PC-9 (cell line): Measurements from ENCODE around the gene LMO2. TPM values are rescaled to one million over a fixed set of nuclear protein-coding genes. Genes with fewer than 3 reads are reported as not detected.

Experiments used
- BruUV-seq: library from RNA; stranded (reverse); fragments of 400-500 nt; replicated peaks from 2 replicates; lab custom pipeline; 2021; lab: Mats Ljungman, UMichigan
- CTCF ChIA-PET: fragments of 300-600 bp; sonication (Branson Sonifier 250); formaldehyde crosslinking; loops from one replicate; lab custom pipeline; 2022; ENCODE audit warnings: antibody characterized with exemption; lab: Charles Lee
- POLR2A ChIA-PET: fragments of 300-600 bp; sonication (Branson Sonifier 250); formaldehyde crosslinking; loops from one replicate; lab custom pipeline; 2022; ENCODE audit warnings: antibody characterized with exemption; ENCODE audit not compliant: unreplicated experiment; lab: Charles Lee
- DNase-seq, 2 experiments: peaks; one replicate each; pipeline versions ENCODE4 v3.0.0 to v3.0.0-alpha.2; 2015 to 2022; ENCODE audit warnings: mixed read lengths in 1 of 2
- H2AFZ ChIP-seq: fragments of 200-600 bp; sonication (generic); 2 replicates; pipeline ENCODE4 v1.8.1; 2017; ENCODE audit warnings: antibody characterized with exemption
- H3F3A ChIP-seq: fragments of 200-600 bp; sonication (generic); 2 replicates; pipeline ENCODE4 v1.8.1; 2017; ENCODE audit warnings: antibody characterized with exemption, mild to moderate bottlenecking, low read depth; ENCODE audit not compliant: insufficient read depth
- H3K27ac ChIP-seq: fragments of 200-600 bp; sonication (generic); 2 replicates; pipeline ENCODE4 v1.6.1; 2016; ENCODE audit warnings: mixed run types
- H3K27me3 ChIP-seq: fragments of 200-600 bp; sonication (generic); 2 replicates; pipeline ENCODE4 v1.6.1; 2016; ENCODE audit warnings: low read depth, mixed run types; ENCODE audit not compliant: insufficient read depth
- H3K36me3 ChIP-seq: fragments of 200-600 bp; sonication (generic); 2 replicates; pipeline ENCODE4 v1.6.1; 2016; ENCODE audit warnings: low read depth, mixed run types
- H3K4me1 ChIP-seq: fragments of 200-600 bp; sonication (generic); replicated peaks from 2 replicates; pipeline ENCODE4 v1.6.1; 2016; ENCODE audit warnings: mixed run types; ENCODE audit not compliant: insufficient read depth
- H3K4me2 ChIP-seq: fragments of 200-600 bp; sonication (generic); 2 replicates; pipeline ENCODE4 v1.6.1; 2017; ENCODE audit warnings: mixed run types
- H3K4me3 ChIP-seq: fragments of 200-600 bp; sonication (generic); 2 replicates; pipeline ENCODE4 v1.6.1; 2016; ENCODE audit warnings: mixed run types
- H3K79me2 ChIP-seq: fragments of 200-600 bp; sonication (generic); 2 replicates; pipeline ENCODE4 v1.6.1; 2017; ENCODE audit warnings: low read depth, mixed run types
- H3K9me2 ChIP-seq: fragments of 200-600 bp; sonication (generic); 2 replicates; pipeline ENCODE4 v1.8.1; 2017; ENCODE audit warnings: mild to moderate bottlenecking; ENCODE audit not compliant: insufficient read depth
- H3K9me3 ChIP-seq: fragments of 200-600 bp; sonication (generic); 2 replicates; pipeline ENCODE4 v1.8.1; 2016; ENCODE audit warnings: low read depth; ENCODE audit not compliant: insufficient read depth
- H4K20me1 ChIP-seq: fragments of 200-600 bp; sonication (generic); 2 replicates; pipeline ENCODE4 v1.8.1; 2017; ENCODE audit not compliant: insufficient read depth
- EZH2 ChIP-seq: fragments of 200-600 bp; sonication (generic); IDR thresholded peaks from 2 replicates; pipeline ENCODE4 v1.8.0; 2017; ENCODE audit warnings: antibody characterized with exemption, low read depth
- intact Hi-C: fragments of 100-400 bp; cut with micrococcal nuclease; formaldehyde crosslinking; loops from one replicate; pipeline ENCODE4 v1.10.0; 2022; ENCODE audit not compliant: unreplicated experiment
- total RNA-seq: library from RNA; stranded (reverse); gene quantifications from 2 replicates; pipeline ENCODE4 v1.2.3, GENCODE V29; 2021
- TF ChIP-seq, protein P1 (sequence below): fragments of 200-600 bp; sonication (generic); conservative IDR thresholded peaks from 2 replicates; pipeline ENCODE4 v1.6.1; 2017; ENCODE audit warnings: mixed run types, antibody characterized with exemption, mild to moderate bottlenecking, moderate library complexity

LMO2 gene
- total RNA-seq, 1 experiment from 2014 or later = 0.28 TPM

DNA sequence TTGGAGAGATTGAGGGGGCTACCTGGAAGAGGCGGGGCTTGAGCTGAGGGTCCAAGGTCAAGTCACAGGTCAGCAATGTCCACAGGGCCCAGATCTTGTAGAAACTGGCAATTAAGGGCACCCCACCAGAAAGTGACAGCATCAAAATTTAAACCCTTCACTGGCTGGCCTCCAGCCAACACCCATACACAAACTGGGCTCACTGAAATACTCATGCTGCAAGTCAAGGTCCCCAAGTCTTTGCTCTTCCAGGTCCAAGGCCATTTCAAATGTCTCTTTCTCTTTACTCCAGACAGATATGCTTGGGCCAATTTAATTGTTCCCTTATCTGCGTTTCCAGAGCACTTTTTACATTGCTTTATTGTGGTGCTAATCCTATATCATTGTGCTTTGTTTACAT is 36.4 kb downstream of the LMO2 start:
- Histone ChIP-seq H3K27me3 (peaks cover 20% of the 10 kb centered on the region; the same call in 1 of the 2 replicates), H4K20me1 (no peaks in the 10 kb centered on the region), H3K9me3 (no peaks in the 10 kb centered on the region), H3F3A (no peaks in the 10 kb centered on the region), H3K79me2 (no peaks in the 10 kb centered on the region), H3K4me2 (no peak overlapping the region), H2AFZ (no peak overlapping the region), H3K9me2 (no peaks in the 10 kb centered on the region), H3K4me3 (no peak overlapping the region), H3K27ac (no peak overlapping the region), H3K36me3 (no peaks in the 10 kb centered on the region), H3K4me1 (no peaks in the 10 kb centered on the region)
- CTCF ChIA-PET = no interaction called here
- TF ChIP-seq, protein P1, sequence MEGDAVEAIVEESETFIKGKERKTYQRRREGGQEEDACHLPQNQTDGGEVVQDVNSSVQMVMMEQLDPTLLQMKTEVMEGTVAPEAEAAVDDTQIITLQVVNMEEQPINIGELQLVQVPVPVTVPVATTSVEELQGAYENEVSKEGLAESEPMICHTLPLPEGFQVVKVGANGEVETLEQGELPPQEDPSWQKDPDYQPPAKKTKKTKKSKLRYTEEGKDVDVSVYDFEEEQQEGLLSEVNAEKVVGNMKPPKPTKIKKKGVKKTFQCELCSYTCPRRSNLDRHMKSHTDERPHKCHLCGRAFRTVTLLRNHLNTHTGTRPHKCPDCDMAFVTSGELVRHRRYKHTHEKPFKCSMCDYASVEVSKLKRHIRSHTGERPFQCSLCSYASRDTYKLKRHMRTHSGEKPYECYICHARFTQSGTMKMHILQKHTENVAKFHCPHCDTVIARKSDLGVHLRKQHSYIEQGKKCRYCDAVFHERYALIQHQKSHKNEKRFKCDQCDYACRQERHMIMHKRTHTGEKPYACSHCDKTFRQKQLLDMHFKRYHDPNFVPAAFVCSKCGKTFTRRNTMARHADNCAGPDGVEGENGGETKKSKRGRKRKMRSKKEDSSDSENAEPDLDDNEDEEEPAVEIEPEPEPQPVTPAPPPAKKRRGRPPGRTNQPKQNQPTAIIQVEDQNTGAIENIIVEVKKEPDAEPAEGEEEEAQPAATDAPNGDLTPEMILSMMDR = no peak
- no peak for TF ChIP-seq EZH2
- POLR2A ChIA-PET = no interaction called here
- DNase-seq = no peak
- intact Hi-C loops = loop anchor here (5.0 kb wide), 1 partner anchor 237 kb away; no protein-coding TSS in a partner anchor
- no TSS peak for BruUV-seq

DNA sequence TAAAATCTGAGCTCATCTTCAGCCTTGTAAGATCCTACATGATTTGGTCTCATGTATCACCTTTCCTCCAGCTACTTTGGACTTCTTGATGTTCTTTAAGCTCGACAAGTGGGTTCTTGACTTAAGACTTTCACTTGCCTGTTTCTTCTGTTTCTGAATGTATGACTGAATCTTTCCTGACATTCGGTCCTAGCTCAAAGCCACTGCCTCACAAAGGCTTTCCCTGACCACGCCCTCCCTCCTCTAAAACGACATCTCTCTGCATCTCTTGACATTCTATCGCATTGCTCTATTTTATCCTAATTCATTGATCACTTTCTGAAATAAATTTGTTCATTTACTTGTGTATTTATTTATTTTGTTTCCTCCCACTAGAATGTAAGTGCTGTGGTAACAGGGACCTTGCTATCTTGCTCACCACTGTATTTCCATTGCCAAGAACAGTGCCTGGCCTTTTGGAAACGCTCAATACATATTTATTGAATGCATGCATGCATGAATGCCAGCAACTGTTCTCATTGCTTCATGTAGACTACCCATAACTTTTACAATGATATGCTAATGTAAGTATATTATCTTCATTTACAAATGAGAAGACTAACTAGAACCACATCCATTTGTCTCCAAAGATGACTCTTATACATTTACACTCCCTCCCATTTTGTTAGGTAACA is 43.0 kb downstream of the LMO2 start:
- H3K27me3 ChIP-seq = 0 out of 2 replicates have a peak, but pooled peaks cover 13% of the 10 kb centered on the region

DNA sequence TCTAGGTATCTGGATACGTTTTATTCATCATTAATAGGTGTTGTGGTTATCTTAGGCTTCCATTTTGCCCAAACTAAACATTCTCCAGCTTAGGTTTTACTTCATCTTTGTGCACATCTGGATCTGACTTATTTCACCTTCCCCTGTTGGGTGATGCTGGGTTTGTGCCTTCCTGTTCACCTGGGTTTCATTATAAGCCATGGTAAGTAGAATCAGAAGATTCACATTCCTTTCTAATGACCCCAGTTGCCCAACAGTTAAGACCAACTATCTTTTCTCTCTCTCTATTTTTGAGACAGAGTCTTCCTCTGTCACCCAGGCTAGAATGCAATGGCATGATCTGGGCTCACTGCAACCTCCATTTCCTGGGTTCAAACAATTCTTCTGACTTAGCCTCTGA is 44.6 kb downstream of the LMO2 start:
- Histone ChIP-seq H3K9me3 (no peaks in the 10 kb centered on the region), H3K4me1 (no peaks in the 10 kb centered on the region), H3K36me3 (no peaks in the 10 kb centered on the region), H2AFZ (no peak overlapping the region), H3F3A (no peaks in the 10 kb centered on the region), H4K20me1 (no peaks in the 10 kb centered on the region), H3K4me2 (no peak overlapping the region), H3K79me2 (no peaks in the 10 kb centered on the region), H3K27ac (no peak overlapping the region), H3K27me3 (no peaks in the 10 kb centered on the region), H3K9me2 (no peaks in the 10 kb centered on the region), H3K4me3 (no peak overlapping the region)
- no peak for TF ChIP-seq EZH2
- TF ChIP-seq, protein P1 = no peak
- BruUV-seq = no TSS peak
- ChIA-PET POLR2A (no interaction called here), CTCF (no interaction called here)
- no peak for DNase-seq
- intact Hi-C loops = loop anchor here (10.0 kb wide), 1 partner anchor 1048 kb away; no protein-coding TSS in a partner anchor

More for the DNA sequence above, 43.0 kb downstream of the LMO2 start:
- Histone ChIP-seq H3K4me2 (no peak overlapping the region), H3K36me3 (no peaks in the 10 kb centered on the region), H2AFZ (no peak overlapping the region), H3K9me3 (no peaks in the 10 kb centered on the region), H3K4me3 (no peak overlapping the region), H4K20me1 (no peaks in the 10 kb centered on the region), H3K79me2 (no peaks in the 10 kb centered on the region), H3K4me1 (no peaks in the 10 kb centered on the region), H3F3A (no peaks in the 10 kb centered on the region), H3K9me2 (no peaks in the 10 kb centered on the region), H3K27ac (no peak overlapping the region)
- BruUV-seq = no TSS peak
- intact Hi-C loops = loop anchor here (10.0 kb wide), 1 partner anchor 1046 kb away; no protein-coding TSS in a partner anchor
- no peak for TF ChIP-seq EZH2
- TF ChIP-seq, protein P1 = no peak
- POLR2A ChIA-PET = no interaction called here
- DNase-seq = no peak
- CTCF ChIA-PET = interaction anchor here (0.6 kb wide), 1 partner anchor 139 kb away, joined by 7 read pairs; no protein-coding TSS in a partner anchor
